Hepatocyte (in vitro differentiated cells): Measurements from ENCODE around the gene TBRG1. TPM values are rescaled to one million over a fixed set of nuclear protein-coding genes. Genes with fewer than 3 reads are reported as not detected.
"Not testable (repeated sequence)": the region's sequence is repeated elsewhere in the genome, so short reads cannot be mapped to it uniquely, and the experiment has no call there.

Experiments used
- DNase-seq: peaks from one replicate; pipeline ENCODE4 v3.0.0-alpha.2; 2016; ENCODE audit warnings: low spot score
- H2AFZ ChIP-seq: fragments of 200-600 bp; sonication (generic); 2 replicates; pipeline ENCODE4 v1.6.0; 2016; ENCODE audit warnings: antibody characterized with exemption, mild to moderate bottlenecking
- H3K27ac ChIP-seq: fragments of 200-600 bp; sonication (generic); 2 replicates; pipeline ENCODE4 v1.5.1; 2016; ENCODE audit warnings: mild to moderate bottlenecking
- H3K27me3 ChIP-seq: fragments of 200-600 bp; sonication (generic); 2 replicates; pipeline ENCODE4 v1.6.1; 2016
- H3K36me3 ChIP-seq: fragments of 200-600 bp; sonication (generic); replicated peaks from 2 replicates; pipeline ENCODE4 v1.5.1; 2016; ENCODE audit warnings: low read depth; ENCODE audit not compliant: insufficient read depth
- H3K4me1 ChIP-seq: fragments of 200-600 bp; sonication (generic); 2 replicates; pipeline ENCODE4 v1.5.1; 2016; ENCODE audit warnings: mild to moderate bottlenecking, moderate library complexity; ENCODE audit not compliant: insufficient read depth
- H3K4me2 ChIP-seq: fragments of 200-600 bp; sonication (generic); 2 replicates; pipeline ENCODE4 v1.6.0; 2016
- H3K4me3 ChIP-seq: fragments of 200-600 bp; sonication (generic); 2 replicates; pipeline ENCODE4 v1.5.1; 2016; ENCODE audit warnings: mild to moderate bottlenecking
- H3K79me2 ChIP-seq: fragments of 200-600 bp; sonication (generic); 2 replicates; pipeline ENCODE4 v1.6.0; 2017; ENCODE audit warnings: mild to moderate bottlenecking
- H3K9me2 ChIP-seq: fragments of 200-600 bp; sonication (generic); replicated peaks from 2 replicates; pipeline ENCODE4 v1.6.0; 2017; ENCODE audit warnings: mild to moderate bottlenecking; ENCODE audit not compliant: insufficient read depth
- H3K9me3 ChIP-seq: fragments of 200-600 bp; sonication (generic); 2 replicates; pipeline ENCODE4 v1.5.1; 2016; ENCODE audit warnings: low read depth, mild to moderate bottlenecking
- H4K20me1 ChIP-seq: fragments of 200-600 bp; sonication (generic); 2 replicates; pipeline ENCODE4 v1.6.0; 2016; ENCODE audit warnings: mild to moderate bottlenecking; ENCODE audit not compliant: insufficient read depth, poor library complexity, severe bottlenecking
- EZH2 ChIP-seq: fragments of 200-600 bp; sonication (generic); IDR thresholded peaks from 2 replicates; pipeline ENCODE4 v1.6.1; 2016; ENCODE audit warnings: antibody characterized with exemption, mild to moderate bottlenecking, borderline replicate concordance
- EZH2phosphoT487 ChIP-seq: fragments of 200-600 bp; sonication (generic); IDR thresholded peaks from one replicate; pipeline ENCODE4 v1.6.1; 2018; ENCODE audit warnings: antibody characterized with exemption, mild to moderate bottlenecking, low read depth, moderate library complexity; ENCODE audit not compliant: unreplicated experiment, severe bottlenecking
- WGBS: methylation state at CpG from one replicate; pipeline ENCODE4 v1.1.6; 2016; ENCODE audit warnings: low lambda C conversion rate; ENCODE audit errors: missing lambda C conversion rate; 5-methylcytosine and 5-hydroxymethylcytosine counted together
- polyA plus RNA-seq: library from polyadenylated mRNA; unstranded; fragments of >200 nt; fragmentation: Nextera tagmentation; extraction: Ambion mirVana; gene quantifications from 2 replicates; pipeline ENCODE4 v1.2.1, GENCODE V29; 2016
- total RNA-seq: library from RNA; depleted of rRNA; stranded (reverse); fragments of >200 nt; gene quantifications from 2 replicates; pipeline ENCODE4 v1.2.3, GENCODE V29; 2014
- TF ChIP-seq, protein P1 (sequence below): fragments of 200-600 bp; sonication (generic); IDR thresholded peaks from 2 replicates; pipeline ENCODE4 v1.5.1; 2016; ENCODE audit warnings: antibody characterized with exemption, mild to moderate bottlenecking; ENCODE audit not compliant: poor library complexity

Gene TBRG1
- total and polyA plus RNA-seq, 2 experiments from 2014 or later = 34.6 to 35.0 TPM

DNA sequence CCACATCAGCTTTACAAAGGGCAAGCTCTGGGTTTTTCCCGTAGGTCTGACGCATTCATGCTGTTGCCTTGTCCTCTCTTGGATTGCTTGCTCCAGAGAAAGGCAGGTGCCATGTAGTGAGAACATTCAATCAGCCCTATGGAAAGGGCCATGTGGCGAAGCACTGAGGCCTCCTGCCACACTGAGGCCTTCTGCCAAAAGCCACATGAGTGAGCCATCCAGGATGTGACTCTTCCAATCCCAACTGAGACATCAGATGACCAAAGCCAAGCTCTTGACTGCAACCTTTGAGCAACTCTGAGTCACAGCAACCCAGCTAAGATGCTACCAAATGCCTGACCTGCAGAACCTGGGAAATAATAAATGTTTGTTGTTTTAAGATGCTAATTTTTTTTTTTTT is 20.5 kb upstream of the TBRG1 start:
- H4K20me1 ChIP-seq = no peaks in the 10 kb centered on the region
- H3K27ac ChIP-seq = no peak overlapping the region
- no peak overlapping the region for H3K4me3 ChIP-seq
- WGBS = 64% methylated on average over 3 of the region's 3 CpGs
- no peaks in the 10 kb centered on the region for H3K79me2 ChIP-seq
- TF ChIP-seq, protein P1, sequence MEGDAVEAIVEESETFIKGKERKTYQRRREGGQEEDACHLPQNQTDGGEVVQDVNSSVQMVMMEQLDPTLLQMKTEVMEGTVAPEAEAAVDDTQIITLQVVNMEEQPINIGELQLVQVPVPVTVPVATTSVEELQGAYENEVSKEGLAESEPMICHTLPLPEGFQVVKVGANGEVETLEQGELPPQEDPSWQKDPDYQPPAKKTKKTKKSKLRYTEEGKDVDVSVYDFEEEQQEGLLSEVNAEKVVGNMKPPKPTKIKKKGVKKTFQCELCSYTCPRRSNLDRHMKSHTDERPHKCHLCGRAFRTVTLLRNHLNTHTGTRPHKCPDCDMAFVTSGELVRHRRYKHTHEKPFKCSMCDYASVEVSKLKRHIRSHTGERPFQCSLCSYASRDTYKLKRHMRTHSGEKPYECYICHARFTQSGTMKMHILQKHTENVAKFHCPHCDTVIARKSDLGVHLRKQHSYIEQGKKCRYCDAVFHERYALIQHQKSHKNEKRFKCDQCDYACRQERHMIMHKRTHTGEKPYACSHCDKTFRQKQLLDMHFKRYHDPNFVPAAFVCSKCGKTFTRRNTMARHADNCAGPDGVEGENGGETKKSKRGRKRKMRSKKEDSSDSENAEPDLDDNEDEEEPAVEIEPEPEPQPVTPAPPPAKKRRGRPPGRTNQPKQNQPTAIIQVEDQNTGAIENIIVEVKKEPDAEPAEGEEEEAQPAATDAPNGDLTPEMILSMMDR = no peak
- no peak for TF ChIP-seq EZH2
- peaks cover 6% of the 10 kb centered on the region for H3K27me3 ChIP-seq
- no peaks in the 10 kb centered on the region for H3K4me1 ChIP-seq
- H3K36me3 ChIP-seq = no peaks in the 10 kb centered on the region
- no peaks in the 10 kb centered on the region for H3K9me2 ChIP-seq
- H2AFZ ChIP-seq = no peak overlapping the region
- no peaks in the 10 kb centered on the region for H3K9me3 ChIP-seq
- no peak for DNase-seq
- no peak overlapping the region for H3K4me2 ChIP-seq

DNA sequence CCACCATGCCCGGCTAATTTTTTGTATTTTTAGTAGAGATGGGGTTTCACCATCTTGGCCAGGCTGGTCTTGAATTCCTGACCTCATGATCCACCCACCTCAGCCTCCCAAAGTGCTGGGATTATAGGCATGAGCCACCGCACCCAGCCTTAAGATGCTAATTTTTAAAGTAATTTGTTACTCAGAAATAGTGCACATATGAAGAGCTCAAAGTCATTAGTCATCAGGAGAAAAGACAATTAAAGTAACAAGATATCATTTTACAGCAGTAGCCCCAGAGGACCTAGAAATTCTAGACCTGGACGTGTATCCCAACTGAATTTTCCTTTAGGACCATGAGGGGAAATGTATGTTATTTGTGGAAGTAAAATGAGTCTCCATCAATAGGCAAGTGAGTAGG is 19.9 kb upstream of the TBRG1 start:
- not testable (repeated sequence) for H3K79me2 ChIP-seq, H4K20me1 ChIP-seq, DNase-seq

DNA sequence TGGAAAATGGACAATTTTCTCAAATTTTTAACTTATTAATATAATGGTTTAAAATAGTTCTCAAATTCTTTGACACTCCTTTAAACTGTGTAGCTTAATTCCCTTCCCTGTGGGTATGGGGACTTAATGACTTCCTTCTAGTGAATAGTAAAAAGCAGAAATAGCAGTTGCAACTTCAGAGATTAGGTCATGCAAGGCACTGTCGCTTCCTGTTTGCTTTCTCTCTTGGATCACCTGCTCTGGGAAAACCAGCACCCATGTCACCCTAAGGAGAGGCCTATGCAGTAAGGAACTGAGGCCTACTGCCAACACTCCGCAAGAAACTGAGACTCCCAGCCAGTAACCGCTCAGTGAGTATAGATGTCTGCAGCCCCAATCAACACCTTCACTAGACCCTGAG is 16.9 kb upstream of the TBRG1 start:
- no peaks in the 10 kb centered on the region for H3K9me3 ChIP-seq
- H3K4me1 ChIP-seq = no peaks in the 10 kb centered on the region
- no peaks in the 10 kb centered on the region for H3K79me2 ChIP-seq
- H3K9me2 ChIP-seq = no peaks in the 10 kb centered on the region
- no peak overlapping the region for H3K4me2 ChIP-seq
- peaks cover 2% of the 10 kb centered on the region for H3K27me3 ChIP-seq
- H3K36me3 ChIP-seq = no peaks in the 10 kb centered on the region
- H3K27ac ChIP-seq = no peak overlapping the region
- WGBS = 81% methylated on average over 3 of the region's 3 CpGs
- DNase-seq = no peak
- no peaks in the 10 kb centered on the region for H4K20me1 ChIP-seq
- no peak for TF ChIP-seq EZH2phosphoT487
- TF ChIP-seq EZH2 = no peak
- TF ChIP-seq, protein P1 = no peak
- H2AFZ ChIP-seq = no peak overlapping the region
- no peak overlapping the region for H3K4me3 ChIP-seq

More for the DNA sequence above, 19.9 kb upstream of the TBRG1 start:
- not testable (repeated sequence) for H3K9me2 ChIP-seq, H3K4me2 ChIP-seq, H3K27ac ChIP-seq, H3K36me3 ChIP-seq, H3K27me3 ChIP-seq, H3K9me3 ChIP-seq, H2AFZ ChIP-seq, H3K4me3 ChIP-seq, H3K4me1 ChIP-seq
- 88% methylated on average over 3 of the region's 3 CpGs for WGBS

DNA sequence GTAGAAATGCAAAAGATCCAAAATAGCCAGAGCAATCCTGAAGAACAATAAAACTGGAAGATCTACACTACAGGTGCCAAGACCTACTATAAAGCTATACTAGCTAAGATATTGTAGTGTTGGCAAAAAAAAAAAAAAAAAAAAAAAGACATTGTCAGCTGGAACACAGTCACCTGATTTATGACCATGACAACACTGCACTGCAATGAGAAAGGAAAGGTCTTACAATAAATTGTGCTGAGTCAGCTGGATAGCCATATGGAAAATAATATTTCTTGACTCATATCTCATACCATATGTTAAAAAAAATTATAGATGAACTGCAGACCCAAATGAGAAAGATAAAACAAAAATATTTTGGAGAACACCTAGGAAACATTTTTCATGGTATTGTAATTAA is 14.5 kb upstream of the TBRG1 start:
- peak; percentile 47 for DNase-seq
- Histone ChIP-seq H3K36me3 (no peaks in the 10 kb centered on the region), H3K79me2 (no peaks in the 10 kb centered on the region), H3K4me2 (no peak overlapping the region), H3K27me3 (no peaks in the 10 kb centered on the region), H3K4me1 (no peaks in the 10 kb centered on the region), H4K20me1 (no peaks in the 10 kb centered on the region), H3K9me3 (no peaks in the 10 kb centered on the region), H3K27ac (no peak overlapping the region), H2AFZ (no peak overlapping the region), H3K4me3 (no peak overlapping the region), H3K9me2 (no peaks in the 10 kb centered on the region)
- TF ChIP-seq EZH2phosphoT487 = no peak
- no peak for TF ChIP-seq EZH2
- TF ChIP-seq, protein P1 = no peak
